Stimulated activated naive CD4-positive, alpha-beta T cell treated with Interleukin-2 at 50 U/mL for 16 hours (primary cell): ENCODE results near the gene LTBP1.

Source experiments
- DNase-seq: peaks from one replicate; lab custom pipeline; 2025; lab: John Stamatoyannopoulos, UW

The LTBP1 gene

DNA sequence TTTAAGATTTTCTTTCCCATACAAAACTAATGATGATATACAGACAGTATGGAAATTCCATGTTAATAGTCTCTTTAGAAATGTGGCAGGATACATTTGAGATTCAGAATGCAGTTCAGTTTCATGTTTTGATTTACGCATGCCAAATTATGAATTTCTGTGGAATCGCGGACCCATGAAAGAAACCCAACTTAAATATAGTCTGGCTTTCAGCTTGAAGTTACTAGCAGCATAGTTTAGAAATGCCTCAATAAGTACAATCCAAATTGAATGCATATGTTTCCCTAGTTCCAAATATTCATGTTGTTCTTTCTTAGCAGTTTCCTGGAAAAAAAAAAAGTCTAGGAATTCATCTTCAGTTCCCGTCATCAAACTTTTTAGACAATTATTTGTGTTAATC, 365.6 kb downstream of the LTBP1 start:
- DNase-seq: no peak

DNA sequence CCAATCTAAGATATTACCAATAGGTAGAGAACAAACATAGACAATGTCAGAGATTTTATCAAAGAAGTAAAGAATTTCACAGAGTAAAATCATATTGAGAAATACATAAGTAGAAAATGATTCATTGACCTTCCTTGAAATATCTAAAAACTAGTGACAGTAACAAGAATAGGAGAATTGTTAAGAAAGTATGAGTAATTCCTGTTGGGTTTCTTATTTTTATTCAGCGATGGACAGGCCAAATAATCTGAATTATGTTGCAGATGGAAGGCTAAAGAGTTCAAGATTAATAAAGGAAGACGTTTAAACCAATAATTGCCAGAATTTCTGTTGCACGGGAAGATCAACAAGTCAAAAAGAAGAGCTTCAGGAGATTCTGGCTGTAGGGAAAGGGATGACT, 366.3 kb downstream of the LTBP1 start:
- DNase-seq: no peak

DNA sequence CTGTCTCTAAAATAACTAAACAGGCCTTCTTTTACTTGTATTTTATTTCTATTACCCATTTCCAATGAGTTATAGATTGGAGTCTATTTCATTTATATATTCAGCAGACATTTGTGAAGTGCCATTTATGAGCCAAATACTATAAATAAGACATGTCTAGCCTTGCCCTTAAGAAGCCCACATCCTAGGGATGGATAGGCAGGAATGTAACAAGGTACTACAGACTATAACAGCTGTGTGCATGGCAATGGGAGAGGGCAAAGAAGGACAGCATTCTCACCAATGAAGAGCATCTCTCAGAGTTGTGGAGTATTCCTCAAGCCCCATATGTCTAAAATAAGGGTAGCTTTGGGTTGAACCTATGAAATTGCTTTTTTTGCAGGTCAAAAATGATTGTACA, 367.8 kb downstream of the LTBP1 start:
- DNase-seq: no peak

DNA sequence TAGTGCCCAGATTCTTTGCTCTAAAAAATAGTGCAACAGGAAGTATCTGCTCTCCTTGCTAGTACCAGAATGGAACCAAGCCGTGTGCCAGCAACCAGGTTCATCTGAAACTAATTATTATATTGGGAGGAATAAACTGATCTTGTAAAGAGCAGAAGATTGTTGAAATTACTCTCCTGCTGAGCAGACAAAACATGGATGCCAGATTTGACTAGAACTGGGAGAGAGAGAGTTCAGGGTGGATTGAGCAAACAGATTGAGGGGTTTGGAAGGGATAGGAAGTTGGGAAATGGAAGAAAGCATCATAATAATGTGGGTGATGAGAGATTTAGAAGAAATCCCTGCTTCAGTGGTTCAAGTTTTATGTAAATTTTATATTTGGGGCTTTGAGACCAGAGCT, 369.6 kb downstream of the LTBP1 start:
- DNase-seq: no peak

DNA sequence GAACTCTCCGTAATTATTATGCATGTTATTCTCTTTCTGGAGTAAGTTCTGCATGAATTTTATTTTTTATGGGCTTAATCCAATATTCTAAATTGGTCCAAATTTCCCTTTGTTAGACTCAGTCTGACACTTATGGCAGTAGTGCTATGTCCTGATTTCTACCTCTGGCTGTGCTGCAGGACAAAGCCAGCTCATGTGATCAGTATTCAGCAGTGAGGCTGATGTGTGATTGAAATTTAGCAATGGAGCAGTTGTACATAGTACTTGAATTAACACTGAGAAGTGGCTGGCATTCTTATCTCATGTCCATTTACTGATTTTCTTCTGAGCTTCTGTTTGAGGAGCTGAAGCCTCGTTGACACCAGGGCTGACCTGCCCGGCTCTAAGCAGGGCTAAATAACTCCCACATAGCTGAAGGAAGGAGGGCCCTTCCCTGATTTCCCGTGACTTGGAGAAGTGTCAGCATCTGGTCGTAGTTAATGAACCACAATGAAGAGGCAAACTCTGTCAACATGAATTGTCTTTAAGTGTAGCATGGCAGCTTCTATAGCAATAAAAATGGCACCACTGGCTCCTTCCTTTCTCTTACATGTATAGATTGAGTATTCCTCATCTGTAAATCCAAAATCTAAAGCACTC, 370.7 kb downstream of the LTBP1 start:
- DNase-seq: no peak

DNA sequence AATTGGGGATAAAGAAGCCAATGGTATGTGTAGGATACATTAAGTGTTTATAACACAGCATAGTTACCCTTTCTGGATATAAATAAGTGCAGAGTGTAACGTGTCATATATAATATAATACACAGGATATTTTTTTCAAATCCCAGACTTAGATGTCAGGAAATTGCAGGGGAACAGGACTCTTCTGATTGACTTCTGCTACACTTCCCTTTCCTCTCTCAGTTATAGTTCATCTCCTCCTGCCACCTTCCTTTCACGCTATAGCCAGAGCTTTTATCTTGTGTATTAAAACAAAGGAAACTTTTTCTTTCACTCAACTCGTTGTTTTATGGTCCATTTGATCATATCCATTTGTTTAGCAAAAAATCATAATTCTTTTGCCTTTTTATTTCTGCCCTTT, 371.7 kb downstream of the LTBP1 start:
- DNase-seq: no peak

DNA sequence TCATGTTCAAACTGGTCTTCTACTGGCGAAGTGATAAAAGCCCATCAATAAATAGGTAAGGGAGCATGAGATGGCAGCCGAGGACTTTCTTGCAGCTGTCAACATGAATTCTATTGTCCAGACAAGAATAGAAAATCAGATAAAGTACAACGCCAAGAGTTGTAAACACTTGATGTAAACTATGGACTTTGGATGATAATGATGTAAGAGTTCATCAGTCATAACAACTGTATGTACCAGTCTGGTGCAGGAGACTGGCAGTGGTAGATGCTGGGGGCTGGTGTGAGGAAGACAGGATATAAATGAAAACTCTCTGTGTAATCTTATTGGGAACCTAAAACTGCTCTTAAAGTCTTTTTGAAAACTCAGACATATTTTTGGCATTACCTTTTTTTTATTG, 373.8 kb downstream of the LTBP1 start:
- DNase-seq: no peak

DNA sequence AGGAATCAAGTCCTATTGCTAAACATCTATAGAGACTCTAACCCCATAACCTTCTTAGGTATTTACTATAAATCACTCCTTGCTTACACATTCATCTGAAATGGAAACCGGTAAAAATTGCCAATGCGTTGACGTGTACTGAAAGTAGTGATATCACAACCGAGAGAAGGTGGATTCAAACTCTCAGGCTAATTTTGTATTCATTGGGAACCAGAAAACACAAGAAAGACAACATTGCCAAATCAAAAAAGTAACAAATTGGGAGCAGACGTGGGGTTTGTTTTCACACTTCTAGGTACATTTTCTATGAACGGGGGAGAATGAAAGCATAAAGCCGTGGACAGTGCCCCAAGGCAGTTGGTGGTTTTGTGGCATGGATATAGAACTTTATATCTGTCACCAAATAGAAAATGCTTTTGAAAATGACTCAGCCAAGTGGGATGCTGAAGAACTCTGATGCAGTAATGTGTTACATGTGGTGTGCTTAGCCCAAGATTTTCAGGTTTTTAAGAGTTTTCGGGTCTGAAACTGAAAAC, 374.6 kb downstream of the LTBP1 start:
- peak; percentile 34 for DNase-seq

DNA sequence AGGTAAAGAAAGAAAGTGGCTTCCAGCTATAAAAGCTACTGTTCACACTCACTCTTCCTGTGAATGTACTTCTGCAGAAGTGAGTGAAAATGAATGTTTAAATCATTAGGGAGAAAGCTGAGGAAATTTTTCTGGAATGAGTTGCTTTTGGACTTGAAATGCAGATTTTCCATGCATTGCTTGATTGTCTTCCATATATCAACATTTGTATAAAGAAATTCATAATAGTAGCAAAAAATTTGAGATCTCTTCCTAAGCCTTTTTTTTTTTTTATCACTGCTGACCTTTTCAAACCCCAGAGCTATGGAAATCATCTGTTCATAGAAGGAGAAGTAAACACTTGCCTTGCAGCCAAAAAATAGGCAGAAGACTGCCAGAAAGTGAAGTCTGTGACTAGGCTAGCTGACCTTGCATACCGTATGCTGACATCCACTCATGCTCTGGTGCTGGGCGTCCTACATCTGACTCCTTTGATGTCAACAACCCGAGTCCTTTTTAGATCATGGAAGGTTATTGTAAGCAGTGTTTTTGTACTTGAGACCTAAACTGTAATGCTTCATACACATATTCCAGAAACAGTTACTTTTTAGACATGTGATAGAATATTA, 375.2 kb downstream of the LTBP1 start:
- no peak for DNase-seq

DNA sequence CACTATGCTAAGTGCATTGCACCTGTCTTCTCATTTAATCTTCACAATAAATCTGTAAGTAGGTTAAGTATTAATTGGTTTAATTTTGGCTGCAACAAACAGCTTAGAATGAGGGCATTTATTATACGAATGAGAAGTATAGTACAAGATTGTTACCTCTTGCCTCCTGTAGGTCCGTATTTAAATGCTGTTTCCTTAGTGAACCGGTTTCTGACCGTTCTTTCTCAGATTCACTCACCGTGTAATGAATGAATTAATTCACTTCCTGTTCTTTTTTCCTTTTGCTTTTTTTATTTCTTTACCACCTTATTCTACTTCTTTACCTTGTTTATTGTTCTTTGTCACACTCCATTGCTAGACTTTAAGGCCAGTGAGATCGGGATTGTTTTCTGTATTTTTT, 375.9 kb downstream of the LTBP1 start:
- DNase-seq: no peak

DNA sequence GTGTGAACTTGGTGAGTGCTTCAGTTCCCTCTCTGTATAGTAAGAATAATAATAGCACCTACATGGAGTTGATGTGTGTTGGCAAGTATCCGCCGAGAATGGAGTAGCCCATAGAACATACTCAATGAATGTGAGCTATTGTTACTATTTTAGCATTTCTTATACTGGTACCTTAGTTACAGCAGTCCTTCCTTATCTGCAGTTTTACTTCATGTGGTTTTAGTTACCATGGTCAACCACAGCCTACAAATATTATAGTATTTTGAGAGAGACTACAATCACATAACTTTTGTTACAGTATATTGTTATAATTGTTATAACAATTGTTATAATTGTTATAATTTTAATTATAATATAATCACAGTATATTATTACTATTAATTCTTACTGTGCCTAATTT, 377.2 kb downstream of the LTBP1 start:
- DNase-seq: no peak

DNA sequence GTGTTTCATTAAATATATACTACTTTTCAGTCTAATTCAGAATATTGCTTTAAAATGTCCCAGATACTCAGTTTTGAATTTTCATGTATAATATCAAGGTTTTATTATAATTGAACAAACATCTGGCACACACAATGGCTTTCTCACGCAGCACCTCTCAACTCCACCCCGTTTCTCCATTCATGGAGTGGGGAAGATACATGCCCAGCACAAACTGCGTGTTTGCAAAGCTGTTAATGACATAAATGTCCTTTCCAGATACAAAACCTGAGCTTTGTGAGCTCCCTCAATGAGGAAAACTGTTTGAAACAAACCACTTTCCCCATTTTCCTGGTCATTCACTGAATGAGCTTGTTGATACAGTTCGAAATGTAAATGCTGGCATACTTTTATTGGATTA, 379.3 kb downstream of the LTBP1 start:
- DNase-seq: no peak

DNA sequence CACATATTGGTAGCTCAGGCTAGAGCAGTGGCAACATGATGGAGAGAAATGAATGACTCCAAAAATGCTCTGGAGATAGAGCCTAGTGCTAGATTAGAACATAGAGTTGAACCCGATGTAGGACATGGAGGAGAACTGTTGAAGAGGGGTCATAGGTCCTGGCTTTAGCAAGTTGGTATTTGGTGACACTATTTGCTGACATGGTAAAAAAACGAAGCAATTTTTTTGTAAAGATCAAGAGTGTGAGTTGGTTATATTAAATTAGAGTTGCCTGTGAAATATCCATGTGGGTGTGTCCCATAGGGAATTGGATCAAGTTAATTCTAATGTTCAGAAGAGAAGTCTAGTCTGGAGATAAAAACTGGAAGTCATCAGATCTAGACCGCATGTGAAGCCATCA, 386.7 kb downstream of the LTBP1 start:
- no peak for DNase-seq

DNA sequence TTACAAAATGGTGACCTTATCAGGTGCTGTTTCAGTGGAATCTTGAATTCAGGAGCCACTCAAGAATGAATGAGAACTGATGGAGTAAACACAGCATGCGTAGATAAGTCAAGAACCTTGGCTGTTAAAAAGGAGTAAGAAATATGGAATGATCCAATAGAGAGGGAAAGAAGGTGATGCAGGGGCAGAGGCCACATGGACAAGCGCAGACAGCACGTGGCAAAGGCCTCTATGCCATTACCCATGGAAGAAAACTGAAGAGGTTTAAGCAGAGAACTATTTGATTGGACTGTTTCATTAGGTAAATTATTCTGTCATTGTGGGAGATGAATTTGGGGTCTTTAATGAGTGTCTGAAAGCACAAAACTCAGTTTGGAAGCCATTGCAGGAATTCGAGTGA, 387.3 kb downstream of the LTBP1 start:
- DNase-seq: no peak

DNA sequence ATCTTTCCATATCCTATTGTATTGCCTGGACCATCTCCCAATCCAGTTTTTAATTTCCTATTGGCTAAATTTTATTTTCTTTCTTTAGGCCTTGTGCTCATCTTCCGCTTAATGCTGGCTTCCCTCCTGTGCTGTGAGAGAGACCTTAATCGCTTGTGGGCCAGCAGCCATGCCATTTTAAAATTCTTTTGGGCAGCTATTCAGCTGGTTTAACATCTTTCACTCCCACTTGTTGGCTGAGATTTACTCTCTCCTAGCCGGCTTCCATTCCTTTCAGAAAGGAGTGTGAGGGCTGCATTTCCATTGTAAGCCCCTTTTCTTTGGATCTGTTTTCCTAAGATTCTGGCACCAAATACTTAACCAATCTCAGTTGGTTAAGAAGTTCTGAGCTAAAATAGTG, 388.8 kb downstream of the LTBP1 start:
- DNase-seq: no peak

DNA sequence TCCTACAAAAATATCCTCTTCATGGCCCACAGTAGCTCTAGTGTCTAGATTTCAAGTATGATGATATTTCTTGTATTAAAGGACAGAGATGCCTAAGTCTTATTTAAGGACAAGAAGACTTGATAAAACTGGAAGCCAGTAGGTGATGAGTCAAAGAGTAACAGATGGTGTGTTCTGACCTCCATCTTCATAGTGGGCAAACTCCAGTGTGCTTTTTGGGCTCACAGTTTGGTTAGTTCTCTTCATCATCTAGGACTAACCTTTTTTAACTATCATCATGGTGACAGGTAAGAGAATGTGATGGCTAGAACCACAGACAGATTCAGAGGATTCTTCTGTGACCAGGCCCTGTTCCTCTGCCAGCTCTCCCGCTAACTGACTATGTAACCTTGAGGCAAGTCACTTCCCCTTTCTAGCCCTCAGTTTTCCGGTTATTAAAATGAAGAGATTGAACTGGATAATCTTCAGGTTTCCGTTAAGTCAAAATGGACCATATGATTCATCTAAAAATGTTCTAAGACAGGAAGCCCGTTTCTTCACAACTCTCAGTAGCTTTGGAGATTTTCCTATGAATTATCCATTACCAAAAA, 389.4 kb downstream of the LTBP1 start:
- no peak for DNase-seq

DNA sequence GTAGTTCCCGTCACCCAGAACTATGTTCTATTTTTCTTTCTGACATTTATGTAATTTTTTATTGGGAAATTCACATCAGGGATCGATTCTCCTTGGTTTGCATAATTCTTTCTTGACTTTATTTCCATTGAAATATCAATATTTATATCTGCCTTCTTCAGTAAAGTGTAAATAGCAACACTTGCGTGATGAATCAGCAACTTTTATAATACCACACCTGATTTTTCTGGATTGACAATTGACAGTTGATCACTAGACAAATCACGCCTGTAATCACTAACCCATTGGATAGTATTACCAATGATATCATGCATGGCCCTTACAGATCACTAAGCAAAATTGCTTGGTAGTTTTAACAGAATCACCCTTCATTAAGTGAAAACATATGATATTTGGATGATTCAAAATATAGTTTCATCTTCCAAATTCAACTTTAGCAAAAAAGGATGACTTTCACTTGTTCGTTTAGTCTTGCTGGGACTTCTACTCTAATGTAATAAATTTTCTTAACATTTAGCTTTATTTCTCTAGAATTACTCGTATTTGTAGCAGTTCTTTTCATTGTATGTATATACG, 390.7 kb downstream of the LTBP1 start:
- no peak for DNase-seq

DNA sequence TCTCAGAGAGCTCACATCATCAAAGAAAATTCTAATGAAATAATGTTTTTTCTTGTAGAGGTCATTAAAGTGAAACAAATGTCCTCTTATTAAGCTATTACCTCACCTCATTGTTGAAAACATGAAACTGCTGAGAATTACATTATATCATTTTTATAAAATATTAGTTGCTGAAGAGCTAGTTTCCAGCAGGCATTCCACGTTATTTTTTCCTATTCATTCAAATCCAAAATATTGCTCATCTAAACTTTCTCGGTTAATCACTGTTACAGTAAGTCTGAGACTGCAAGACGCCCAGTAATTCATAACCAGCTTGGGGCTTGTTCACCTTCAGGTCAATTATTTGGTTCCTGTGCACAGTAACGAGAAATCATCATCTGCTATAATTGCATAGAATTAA, 391.2 kb downstream of the LTBP1 start:
- DNase-seq: no peak

DNA sequence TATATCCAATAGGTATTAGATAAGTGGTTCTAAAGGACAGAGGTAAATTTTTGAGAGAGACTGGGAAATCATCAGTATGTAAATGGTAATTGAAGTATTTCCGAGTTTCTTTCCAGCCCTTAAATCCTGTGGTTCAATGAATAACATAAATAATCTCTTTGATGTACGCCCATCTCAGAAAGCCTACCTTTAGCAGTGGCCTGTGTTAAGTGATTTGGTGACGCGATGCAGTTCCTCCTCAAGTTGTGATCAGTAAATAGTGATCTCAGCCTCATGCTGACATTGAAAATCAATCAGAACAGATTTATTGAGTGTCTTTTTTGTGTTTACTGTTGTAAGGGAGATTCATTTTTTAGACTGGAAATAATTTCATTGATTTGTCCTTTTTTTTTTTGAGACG, 392.5 kb downstream of the LTBP1 start:
- no peak for DNase-seq

DNA sequence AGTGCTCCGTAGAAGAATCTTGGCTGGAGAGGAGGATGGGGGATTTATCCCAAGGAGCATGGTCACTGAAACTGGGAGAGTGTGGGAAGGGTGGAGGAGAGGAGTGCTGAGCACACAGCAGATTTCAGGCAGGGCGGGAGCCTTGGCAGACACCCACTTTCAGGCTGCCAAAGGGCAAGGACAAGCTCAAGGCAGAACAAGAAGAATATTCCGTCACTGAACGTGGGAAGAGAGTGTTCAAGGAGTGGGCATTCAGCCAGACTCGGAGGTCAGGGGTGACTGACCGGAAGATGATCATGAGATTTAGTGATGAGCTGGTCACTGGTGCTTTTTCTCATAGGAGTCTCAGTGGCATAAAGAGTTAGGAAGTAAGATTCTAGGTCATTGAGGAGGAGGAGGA, 393.5 kb downstream of the LTBP1 start:
- no peak for DNase-seq

DNA sequence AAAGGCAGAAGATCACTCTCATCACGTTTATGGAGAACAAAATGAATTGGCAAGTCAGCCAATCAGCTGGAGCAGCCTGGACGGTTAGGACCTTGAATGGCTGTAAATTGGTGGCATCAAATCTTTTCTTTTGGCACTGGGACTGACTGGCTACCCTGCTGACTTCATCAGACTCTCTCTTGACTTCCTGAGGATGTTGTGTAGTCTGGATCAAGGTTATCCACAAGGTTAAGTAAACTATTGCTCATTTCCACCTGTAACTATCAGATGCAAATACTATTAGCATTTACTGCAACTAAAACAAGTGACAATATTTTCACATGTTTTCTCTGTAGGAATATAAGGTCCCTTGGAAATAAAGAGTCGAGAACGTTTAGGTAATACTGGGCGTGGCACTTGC, 395.4 kb downstream of the LTBP1 start:
- DNase-seq: no peak

DNA sequence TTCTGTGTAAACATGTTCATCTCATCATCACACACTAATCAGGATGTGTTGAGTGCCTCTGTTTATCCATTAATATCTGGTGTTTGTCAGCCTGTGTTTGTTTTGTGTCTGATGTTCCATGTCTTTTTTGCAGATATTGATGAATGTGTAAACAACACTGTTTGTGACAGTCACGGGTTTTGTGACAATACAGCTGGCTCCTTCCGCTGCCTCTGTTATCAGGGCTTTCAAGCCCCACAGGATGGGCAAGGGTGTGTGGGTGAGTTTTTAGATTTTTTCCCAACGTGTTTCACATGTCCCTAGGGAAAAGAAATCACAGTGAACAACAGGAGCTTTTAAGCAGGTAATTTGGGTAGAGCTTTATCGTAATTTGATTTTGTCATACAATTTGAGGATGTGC, 396.0 kb downstream of the LTBP1 start:
- no peak for DNase-seq

DNA sequence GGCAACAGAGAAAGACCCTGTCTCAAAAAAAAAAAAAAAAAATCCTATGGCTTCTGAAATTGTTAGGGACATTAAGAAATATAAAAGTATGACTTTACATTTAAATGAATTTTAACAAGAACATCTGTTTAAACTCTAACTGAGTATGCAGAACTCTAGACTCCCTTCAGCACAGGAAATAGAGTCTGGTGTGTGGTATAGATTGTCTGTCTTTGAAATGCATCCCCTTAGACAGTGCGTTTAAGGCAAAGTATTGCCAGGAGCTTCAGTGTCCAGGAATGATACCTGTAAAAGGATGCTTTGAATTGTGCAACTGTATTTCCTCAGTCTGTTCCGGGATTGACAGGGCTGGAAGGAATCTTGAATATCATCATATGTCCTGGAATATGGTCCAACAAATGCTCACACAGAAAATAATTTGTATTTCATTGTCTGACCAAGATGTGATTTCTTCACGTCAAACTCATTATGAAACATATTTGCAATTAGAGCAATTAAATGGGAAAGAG, 396.7 kb downstream of the LTBP1 start:
- no peak for DNase-seq
